Activated CD4-positive, CD25-positive, alpha-beta regulatory T cell treated with anti-CD3 and anti-CD28 coated beads, Interleukin-2, amount 50 U/mL, for 72 hours (primary cell): ENCODE results near the gene RBL1.
"Not testable (repeated sequence)": the region's sequence is repeated elsewhere in the genome, so short reads cannot be mapped to it uniquely, and the experiment has no call there.

Experiments used
- DNase-seq: peaks from one replicate; pipeline ENCODE4 v3.0.0; 2021

RBL1 gene

GRCh38 chr20:37095599-37096414, at the start of gene RBL1:
Gene RBL1 (minus strand): TSS chr20:37095997. CDS start chr20:37095928, 69 bp downstream.
- peak; percentile 85 for DNase-seq

GRCh38 chr20:37144856-37145404, 49.1 kb upstream of the RBL1 start:
- DNase-seq: no peak

GRCh38 chr20:37142708-37143107, 46.9 kb upstream of the RBL1 start:
- no peak for DNase-seq

GRCh38 chr20:37137547-37137946, 41.8 kb upstream of the RBL1 start:
- no peak for DNase-seq

- no peak for DNase-seq
Observed at GRCh38 chr20:37133952-37134351, 38.2 kb upstream of the RBL1 start.

- DNase-seq: no peak
Observed at GRCh38 chr20:37131486-37131885, 35.7 kb upstream of the RBL1 start.

GRCh38 chr20:37128803-37129202, 33.0 kb upstream of the RBL1 start:
- DNase-seq: no peak

GRCh38 chr20:37126290-37126689, 30.5 kb upstream of the RBL1 start:
- not testable (repeated sequence) for DNase-seq

GRCh38 chr20:37123441-37123840, 27.6 kb upstream of the RBL1 start:
- no peak for DNase-seq

- DNase-seq: no peak
Observed at GRCh38 chr20:37120497-37120896, 24.7 kb upstream of the RBL1 start.

- DNase-seq: no peak
Observed at GRCh38 chr20:37119356-37120036, 23.7 kb upstream of the RBL1 start.

- no peak for DNase-seq
Observed at GRCh38 chr20:37114012-37114411, 18.2 kb upstream of the RBL1 start.

GRCh38 chr20:37111926-37112455, 16.2 kb upstream of the RBL1 start:
- DNase-seq: no peak

- DNase-seq: no peak
Observed at GRCh38 chr20:37108676-37109075, 12.9 kb upstream of the RBL1 start.

GRCh38 chr20:37102571-37102970, 6.8 kb upstream of the RBL1 start:
- no peak for DNase-seq

GRCh38 chr20:37096415-37097041, 731 bp upstream of the RBL1 start:
- DNase-seq: no peak

GRCh38 chr20:37095108-37095598, 644 bp downstream of the RBL1 start:
- no peak for DNase-seq

- DNase-seq: no peak
Observed at GRCh38 chr20:37090407-37090806, 5.4 kb downstream of the RBL1 start.

- DNase-seq: no peak
Observed at GRCh38 chr20:37081717-37082289, 14.0 kb downstream of the RBL1 start.

- no peak for DNase-seq
Observed at GRCh38 chr20:37077009-37077408, 18.8 kb downstream of the RBL1 start.

- no peak for DNase-seq
Observed at GRCh38 chr20:37075932-37076685, 19.7 kb downstream of the RBL1 start.
